HEK293 (cell line): Measurements from ENCODE around the gene CCDC85C.
A peak's percentile ranks its signal among the peaks of the same experiment; 100 is the strongest.

Experiments
- CTCF ChIA-PET: fragments of 350-600 bp; formaldehyde crosslinking; extraction: SDS; loops from one replicate; lab custom pipeline; 2021; ENCODE audit warnings: antibody characterized with exemption; lab: Yijun Ruan, JAX
- POLR2A ChIA-PET: fragments of 300-600 bp; formaldehyde crosslinking; extraction: SDS; loops from one replicate; lab custom pipeline; 2020; ENCODE audit warnings: antibody characterized with exemption, inconsistent platforms; lab: Yijun Ruan, JAX
- H3K27ac ChIP-seq: fragments of 200-500 bp; sonication (Bioruptor generic); 2 replicates; pipeline ENCODE4 v1.5.1; 2014; ENCODE audit warnings: low read depth, low read length, control low read depth, inconsistent platforms; ENCODE audit errors: extremely low read depth
- H3K36me3 ChIP-seq, 2 experiments: fragments of 200-500 bp in 1 of 2; sonication (Bioruptor generic) in 1 of 2; 1 replicate in 1 of 2; 2 replicates in 1 of 2; pipeline ENCODE4 v1.5.1; 2014 to 2017; ENCODE audit warnings: inconsistent platforms in 2 of 2, low read length in 2 of 2; ENCODE audit not compliant: control insufficient read depth in 2 of 2, insufficient read depth in 1 of 2
- H3K4me1 ChIP-seq: fragments of 200-500 bp; sonication (Bioruptor generic); 2 replicates; pipeline ENCODE4 v1.5.1; 2014; ENCODE audit warnings: mild to moderate bottlenecking, low read length, inconsistent platforms; ENCODE audit not compliant: control insufficient read depth, insufficient read depth
- H3K4me3 ChIP-seq: 2 replicates; pipeline ENCODE4 v1.5.1; 2011; ENCODE audit warnings: low read depth, mild to moderate bottlenecking, control low read depth, low read length, moderate library complexity
- H3K9me3 ChIP-seq: fragments of 200-500 bp; sonication (Bioruptor generic); 2 replicates; pipeline ENCODE4 v1.5.1; 2014; ENCODE audit warnings: low read depth, low read length, inconsistent platforms; ENCODE audit not compliant: control insufficient read depth, insufficient read depth
- EGR2 ChIP-seq: fragments of 450-650 bp; formaldehyde crosslinking; IDR thresholded peaks from 2 replicates; pipeline ENCODE4 v1.5.1; 2016; ENCODE audit warnings: low read depth, missing biosample characterization, missing genetic modification characterization
- GLIS2 ChIP-seq: fragments of 450-650 bp; formaldehyde crosslinking; IDR thresholded peaks from 2 replicates; pipeline ENCODE4 v1.5.1; 2016; ENCODE audit warnings: missing biosample characterization, missing genetic modification characterization
- HOXC10 ChIP-seq: sonication (generic); formaldehyde crosslinking; IDR thresholded peaks from 2 replicates; pipeline ENCODE4 v1.8.1; 2023; ENCODE audit warnings: mild to moderate bottlenecking, missing genetic modification reagents
- OSR2 ChIP-seq: fragments of 450-650 bp; formaldehyde crosslinking; IDR thresholded peaks from 2 replicates; pipeline ENCODE4 v1.5.1; 2016; ENCODE audit warnings: missing biosample characterization, missing genetic modification characterization
- PRDM1 ChIP-seq: fragments of 450-650 bp; formaldehyde crosslinking; IDR thresholded peaks from 2 replicates; pipeline ENCODE4; 2016; ENCODE audit warnings: missing biosample characterization, missing genetic modification characterization
- SCRT1 ChIP-seq: fragments of 450-650 bp; formaldehyde crosslinking; IDR thresholded peaks from 2 replicates; pipeline ENCODE4 v1.5.1; 2016; ENCODE audit warnings: missing biosample characterization, missing genetic modification characterization, borderline replicate concordance
- ZBTB1 ChIP-seq: fragments of 450-650 bp; formaldehyde crosslinking; IDR thresholded peaks from 2 replicates; pipeline ENCODE4 v1.5.1; 2016; ENCODE audit warnings: missing biosample characterization, missing genetic modification characterization
- ZFHX2 ChIP-seq: fragments of 450-650 bp; formaldehyde crosslinking; conservative IDR thresholded peaks from 2 replicates; pipeline ENCODE4 v1.5.1; 2016; ENCODE audit warnings: missing biosample characterization, missing genetic modification characterization
- ZNF23 ChIP-seq: fragments of 450-650 bp; formaldehyde crosslinking; IDR thresholded peaks from 2 replicates; pipeline ENCODE4 v1.5.1; 2016; ENCODE audit warnings: missing biosample characterization, missing genetic modification characterization, borderline replicate concordance
- ZNF266 ChIP-seq: fragments of 450-650 bp; formaldehyde crosslinking; IDR thresholded peaks from 2 replicates; pipeline ENCODE4 v1.5.1; 2016; ENCODE audit warnings: missing biosample characterization, missing genetic modification characterization, low read depth
- ZNF423 ChIP-seq: fragments of 450-650 bp; formaldehyde crosslinking; IDR thresholded peaks from 2 replicates; pipeline ENCODE4 v1.5.1; 2016; ENCODE audit warnings: missing biosample characterization, missing genetic modification characterization
- ZNF510 ChIP-seq: fragments of 450-650 bp; formaldehyde crosslinking; IDR thresholded peaks from 2 replicates; pipeline ENCODE4 v1.5.1; 2018; ENCODE audit warnings: mild to moderate bottlenecking, missing genetic modification characterization, missing biosample characterization; ENCODE audit not compliant: insufficient replicate concordance
- ZNF521 ChIP-seq: fragments of 450-650 bp; formaldehyde crosslinking; IDR thresholded peaks from 2 replicates; pipeline ENCODE4 v1.5.1; 2017; ENCODE audit warnings: missing biosample characterization, mild to moderate bottlenecking, missing genetic modification characterization
- ZNF596 ChIP-seq: fragments of 450-650 bp; IDR thresholded peaks from 2 replicates; pipeline ENCODE4 v1.5.0; 2018; ENCODE audit warnings: missing biosample characterization, mild to moderate bottlenecking, missing genetic modification characterization, moderate library complexity
- ZNF629 ChIP-seq: fragments of 450-650 bp; formaldehyde crosslinking; IDR thresholded peaks from 2 replicates; pipeline ENCODE4 v1.5.1; 2017; ENCODE audit warnings: missing biosample characterization, missing genetic modification characterization
- TF ChIP-seq, protein P1 (sequence below): fragments of 450-650 bp; formaldehyde crosslinking; conservative IDR thresholded peaks from 2 replicates; pipeline ENCODE4 v1.5.1; 2016; ENCODE audit warnings: low read depth, missing biosample characterization, missing genetic modification characterization
- TF ChIP-seq, protein P2 (sequence below): fragments of 450-650 bp; formaldehyde crosslinking; IDR thresholded peaks from 2 replicates; pipeline ENCODE4 v1.5.1; 2017; ENCODE audit warnings: missing biosample characterization, mild to moderate bottlenecking, missing genetic modification characterization, moderate library complexity
- TF ChIP-seq, protein P3 (sequence below): fragments of 450-650 bp; formaldehyde crosslinking; IDR thresholded peaks from 2 replicates; pipeline ENCODE4 v1.5.1; 2016; ENCODE audit warnings: missing biosample characterization, missing genetic modification characterization

The CCDC85C gene

GRCh38 chr14:99575043-99576023 is 28.7 kb downstream of the CCDC85C start (continued):
- TF ChIP-seq EGR2 (peak; percentile 34; the same call in 1 of the 2 replicates), GLIS2 (tag by site-specific recombination) (peak; percentile 34; the same call in 1 of the 2 replicates), ZNF423 (tag by site-specific recombination) (peak; percentile 39; the same call in 1 of the 2 replicates), PRDM1 (no peak), ZNF510 (tag by site-specific recombination) (no peak)
- TF ChIP-seq, protein P1, sequence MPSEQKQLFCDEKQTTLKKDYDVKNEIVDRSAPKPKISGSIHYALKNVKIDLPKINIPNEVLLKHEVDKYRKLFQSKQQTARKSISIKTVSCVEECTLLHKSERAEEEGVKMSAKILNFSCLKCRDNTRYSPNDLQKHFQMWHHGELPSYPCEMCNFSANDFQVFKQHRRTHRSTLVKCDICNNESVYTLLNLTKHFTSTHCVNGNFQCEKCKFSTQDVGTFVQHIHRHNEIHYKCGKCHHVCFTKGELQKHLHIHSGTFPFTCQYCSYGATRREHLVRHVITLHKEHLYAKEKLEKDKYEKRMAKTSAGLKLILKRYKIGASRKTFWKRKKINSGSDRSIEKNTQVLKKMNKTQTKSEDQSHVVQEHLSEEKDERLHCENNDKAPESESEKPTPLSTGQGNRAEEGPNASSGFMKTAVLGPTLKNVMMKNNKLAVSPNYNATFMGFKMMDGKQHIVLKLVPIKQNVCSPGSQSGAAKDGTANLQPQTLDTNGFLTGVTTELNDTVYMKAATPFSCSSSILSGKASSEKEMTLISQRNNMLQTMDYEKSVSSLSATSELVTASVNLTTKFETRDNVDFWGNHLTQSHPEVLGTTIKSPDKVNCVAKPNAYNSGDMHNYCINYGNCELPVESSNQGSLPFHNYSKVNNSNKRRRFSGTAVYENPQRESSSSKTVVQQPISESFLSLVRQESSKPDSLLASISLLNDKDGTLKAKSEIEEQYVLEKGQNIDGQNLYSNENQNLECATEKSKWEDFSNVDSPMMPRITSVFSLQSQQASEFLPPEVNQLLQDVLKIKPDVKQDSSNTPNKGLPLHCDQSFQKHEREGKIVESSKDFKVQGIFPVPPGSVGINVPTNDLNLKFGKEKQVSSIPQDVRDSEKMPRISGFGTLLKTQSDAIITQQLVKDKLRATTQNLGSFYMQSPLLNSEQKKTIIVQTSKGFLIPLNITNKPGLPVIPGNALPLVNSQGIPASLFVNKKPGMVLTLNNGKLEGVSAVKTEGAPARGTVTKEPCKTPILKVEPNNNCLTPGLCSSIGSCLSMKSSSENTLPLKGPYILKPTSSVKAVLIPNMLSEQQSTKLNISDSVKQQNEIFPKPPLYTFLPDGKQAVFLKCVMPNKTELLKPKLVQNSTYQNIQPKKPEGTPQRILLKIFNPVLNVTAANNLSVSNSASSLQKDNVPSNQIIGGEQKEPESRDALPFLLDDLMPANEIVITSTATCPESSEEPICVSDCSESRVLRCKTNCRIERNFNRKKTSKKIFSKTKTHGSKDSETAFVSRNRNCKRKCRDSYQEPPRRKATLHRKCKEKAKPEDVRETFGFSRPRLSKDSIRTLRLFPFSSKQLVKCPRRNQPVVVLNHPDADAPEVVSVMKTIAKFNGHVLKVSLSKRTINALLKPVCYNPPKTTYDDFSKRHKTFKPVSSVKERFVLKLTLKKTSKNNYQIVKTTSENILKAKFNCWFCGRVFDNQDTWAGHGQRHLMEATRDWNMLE (tag by site-specific recombination), result no peak
- TF ChIP-seq, protein P2, sequence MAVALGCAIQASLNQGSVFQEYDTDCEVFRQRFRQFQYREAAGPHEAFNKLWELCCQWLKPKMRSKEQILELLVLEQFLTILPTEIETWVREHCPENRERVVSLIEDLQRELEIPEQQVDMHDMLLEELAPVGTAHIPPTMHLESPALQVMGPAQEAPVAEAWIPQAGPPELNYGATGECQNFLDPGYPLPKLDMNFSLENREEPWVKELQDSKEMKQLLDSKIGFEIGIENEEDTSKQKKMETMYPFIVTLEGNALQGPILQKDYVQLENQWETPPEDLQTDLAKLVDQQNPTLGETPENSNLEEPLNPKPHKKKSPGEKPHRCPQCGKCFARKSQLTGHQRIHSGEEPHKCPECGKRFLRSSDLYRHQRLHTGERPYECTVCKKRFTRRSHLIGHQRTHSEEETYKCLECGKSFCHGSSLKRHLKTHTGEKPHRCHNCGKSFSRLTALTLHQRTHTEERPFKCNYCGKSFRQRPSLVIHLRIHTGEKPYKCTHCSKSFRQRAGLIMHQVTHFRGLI (tag by site-specific recombination), result no peak

GRCh38 chr14:99574099-99574880 is 29.7 kb downstream of the CCDC85C start:
- peaks cover 58% of the 10 kb centered on the region for H3K4me1 ChIP-seq
- POLR2A ChIA-PET, result interaction anchor here (0.6 to 1.4 kb wide), 6 partner anchors 10 to 94 kb away, joined by 3 to 20 read pairs (median 3); partner anchors contain the start of genes CCDC85C and SETD3
- CTCF ChIA-PET, result interaction anchor here (0.7 to 3.1 kb wide), 5 partner anchors 10 to 125 kb away, joined by 3 to 12 read pairs (median 3); no protein-coding TSS in a partner anchor
- H3K36me3 ChIP-seq, result no peaks in the 10 kb centered on the region
- peak overlapping the region; percentile 38; the same call in 1 of the 2 replicates for H3K27ac ChIP-seq
- no peak overlapping the region for H3K4me3 ChIP-seq
- no peaks in the 10 kb centered on the region for H3K9me3 ChIP-seq
- peak; percentile 91 for TF ChIP-seq ZFHX2 (tag by site-specific recombination)
- no peak for TF ChIP-seq HOXC10 (CRISPR knock-in tag)
- peak; percentile 57 for TF ChIP-seq ZNF629 (tag by site-specific recombination)
- TF ChIP-seq ZBTB1 (tag by site-specific recombination), result no peak
- TF ChIP-seq ZNF266 (tag by site-specific recombination), result no peak
- TF ChIP-seq ZNF23 (tag by site-specific recombination), result no peak
- TF ChIP-seq, protein P3, sequence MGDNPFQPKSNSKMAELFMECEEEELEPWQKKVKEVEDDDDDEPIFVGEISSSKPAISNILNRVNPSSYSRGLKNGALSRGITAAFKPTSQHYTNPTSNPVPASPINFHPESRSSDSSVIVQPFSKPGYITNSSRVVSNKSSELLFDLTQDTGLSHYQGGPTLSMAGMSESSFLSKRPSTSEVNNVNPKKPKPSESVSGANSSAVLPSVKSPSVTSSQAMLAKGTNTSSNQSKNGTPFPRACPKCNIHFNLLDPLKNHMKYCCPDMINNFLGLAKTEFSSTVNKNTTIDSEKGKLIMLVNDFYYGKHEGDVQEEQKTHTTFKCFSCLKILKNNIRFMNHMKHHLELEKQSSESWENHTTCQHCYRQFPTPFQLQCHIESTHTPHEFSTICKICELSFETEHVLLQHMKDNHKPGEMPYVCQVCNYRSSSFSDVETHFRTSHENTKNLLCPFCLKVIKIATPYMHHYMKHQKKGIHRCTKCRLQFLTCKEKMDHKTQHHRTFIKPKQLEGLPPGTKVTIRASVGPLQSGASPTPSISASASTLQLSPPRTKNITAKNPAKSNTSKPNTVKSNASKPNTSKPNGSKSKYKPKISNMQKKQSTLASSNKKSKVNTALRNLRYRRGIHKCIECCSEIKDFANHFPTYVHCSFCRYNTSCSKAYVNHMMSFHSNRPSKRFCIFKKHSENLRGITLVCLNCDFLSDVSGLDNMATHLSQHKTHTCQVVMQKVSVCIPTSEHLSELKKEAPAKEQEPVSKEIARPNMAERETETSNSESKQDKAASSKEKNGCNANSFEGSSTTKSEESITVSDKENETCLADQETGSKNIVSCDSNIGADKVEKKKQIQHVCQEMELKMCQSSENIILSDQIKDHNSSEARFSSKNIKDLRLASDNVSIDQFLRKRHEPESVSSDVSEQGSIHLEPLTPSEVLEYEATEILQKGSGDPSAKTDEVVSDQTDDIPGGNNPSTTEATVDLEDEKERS (tag by site-specific recombination), result no peak
- no peak for TF ChIP-seq ZNF521
- peak; percentile 33 for TF ChIP-seq SCRT1
- 0 out of 2 replicates have a peak, but pooled peaks have one; percentile 29 for TF ChIP-seq OSR2
- TF ChIP-seq, protein P1 (tag by site-specific recombination), result no peak
- no peak for TF ChIP-seq ZNF596 (tag by site-specific recombination)
